ENCODE results near the gene RNU5B-1. TPM values are rescaled to one million over a fixed set of nuclear protein-coding genes. Genes with fewer than 3 reads are reported as not detected.
"Not testable (repeated sequence)": the region's sequence is repeated elsewhere in the genome, so short reads cannot be mapped to it uniquely, and the experiment has no call there.

The RNU5B-1 gene
- total and polyA plus RNA-seq, 3 donors from 2014 or later, result not detected

GRCh38 chr15:65268411-65268810 is 36.1 kb upstream of the RNU5B-1 start:
- no peak overlapping the region for H3K27ac ChIP-seq
- no peaks in the 10 kb centered on the region for H3K9me3 ChIP-seq
- peaks cover 9% of the 10 kb centered on the region for H3K4me1 ChIP-seq
- TF ChIP-seq CTCF (IDR thresholded peaks at IDR 0.05) (no peak), POLR2A (IDR thresholded peaks at IDR 0.05) (no peak)
- no peaks in the 10 kb centered on the region for H3K36me3 ChIP-seq (ENCODE audit: low read depth, missing control alignments)
- no peak overlapping the region for H3K4me3 ChIP-seq
- WGBS, 2 donors, result 98 to 100% methylated on average over 4 of the region's 4 CpGs
- H3K27me3 ChIP-seq, result no peaks in the 10 kb centered on the region
- no peak for DNase-seq
- intact Hi-C loops (cut with DNase I; ENCODE audit: low total_unique reads), result no loop called here

- 57 to 61% methylated on average over 14 to 15 of the region's 15 CpGs for WGBS, 2 donors
- TF ChIP-seq CTCF (IDR thresholded peaks at IDR 0.05), result peak; percentile 54 to 74 (median 65)
- not testable (repeated sequence) for H3K9me3 ChIP-seq; H3K4me3 ChIP-seq; H3K36me3 ChIP-seq (ENCODE audit: low read depth, missing control alignments); H3K4me1 ChIP-seq; H3K27ac ChIP-seq; H3K27me3 ChIP-seq
- intact Hi-C loops (cut with DNase I; ENCODE audit: low total_unique reads), result loop anchor here (5.0 kb wide), 1 partner anchor 84 kb away; the partner anchor contains the start of gene CLPX
- DNase-seq, result peak; percentile 86
Observed at GRCh38 chr15:65270811-65271545, 33.5 kb upstream of the RNU5B-1 start.

GRCh38 chr15:65275104-65275727 is 29.3 kb upstream of the RNU5B-1 start:
- WGBS, 2 donors, result 91 to 92% methylated on average over 4 of the region's 4 CpGs
- no peak for DNase-seq
- TF ChIP-seq POLR2A (IDR thresholded peaks at IDR 0.05) (no peak), CTCF (IDR thresholded peaks at IDR 0.05) (no peak)
- intact Hi-C loops (cut with DNase I; ENCODE audit: low total_unique reads), result no loop called here
- no peaks in the 10 kb centered on the region for H3K27me3 ChIP-seq
- no peak overlapping the region for H3K27ac ChIP-seq
- H3K4me1 ChIP-seq, result peaks cover 9% of the 10 kb centered on the region
- H3K36me3 ChIP-seq (ENCODE audit: low read depth, missing control alignments), result no peaks in the 10 kb centered on the region
- H3K9me3 ChIP-seq, result no peaks in the 10 kb centered on the region
- no peak overlapping the region for H3K4me3 ChIP-seq

- 56 to 79% methylated on average over 2 of the region's 2 CpGs for WGBS, 2 donors
- Histone ChIP-seq H3K36me3 (ENCODE audit: low read depth, missing control alignments) (no peaks in the 10 kb centered on the region), H3K27ac (no peak overlapping the region), H3K27me3 (no peaks in the 10 kb centered on the region), H3K4me1 (peaks cover 6% of the 10 kb centered on the region), H3K4me3 (no peak overlapping the region), H3K9me3 (no peaks in the 10 kb centered on the region)
- intact Hi-C loops (cut with DNase I; ENCODE audit: low total_unique reads), result no loop called here
- DNase-seq, result no peak
- no peak for TF ChIP-seq CTCF (IDR thresholded peaks at IDR 0.05)
- TF ChIP-seq POLR2A (IDR thresholded peaks at IDR 0.05), result no peak
Observed at GRCh38 chr15:65275728-65276126, 28.8 kb upstream of the RNU5B-1 start.

Data from testis (tissue), 3 donors.